Kidney epithelial cell (primary cell): ENCODE results near the gene NLRP3. TPM values are rescaled to one million over a fixed set of nuclear protein-coding genes. Genes with fewer than 3 reads are reported as not detected.

Source experiments
- DNase-seq: peaks from one replicate; pipeline ENCODE4 v3.0.0-alpha.2; 2010; ENCODE audit warnings: low read depth
- H3K27me3 ChIP-seq: 2 replicates; pipeline ENCODE4 v1.6.0; 2011; ENCODE audit warnings: low read length; ENCODE audit not compliant: control insufficient read depth, insufficient read depth
- H3K36me3 ChIP-seq: 2 replicates; pipeline ENCODE4 v1.5.1; 2011; ENCODE audit warnings: low read length; ENCODE audit not compliant: control insufficient read depth, insufficient read depth
- H3K4me3 ChIP-seq: 2 replicates; pipeline ENCODE4 v1.5.1; 2011; ENCODE audit warnings: low read depth, mild to moderate bottlenecking, control low read depth, low read length
- CTCF ChIP-seq: IDR thresholded peaks from 2 replicates; pipeline ENCODE4 v1.5.1; 2011; ENCODE audit warnings: mild to moderate bottlenecking, moderate library complexity, low read length, control low read depth, inconsistent platforms; ENCODE audit not compliant: insufficient read depth, poor library complexity, severe bottlenecking
- total RNA-seq: library from RNA; depleted of rRNA; stranded (reverse); fragments of >200 nt; gene quantifications from 2 replicates; pipeline ENCODE4 v1.2.3, GENCODE V29; 2015

Gene NLRP3
- total RNA-seq, 1 donor from 2014 or later = 1.5 TPM

- Histone ChIP-seq H3K36me3 (no peaks in the 10 kb centered on the region), H3K4me3 (no peak overlapping the region), H3K27me3 (no peaks in the 10 kb centered on the region)
- TF ChIP-seq CTCF = no peak
- no peak for DNase-seq
These were observed 37.5 kb upstream of the NLRP3 start for GRCh38 chr1:247378334-247379073.

- no peak for DNase-seq
These were observed 30.7 kb upstream of the NLRP3 start for GRCh38 chr1:247385283-247385682.

GRCh38 chr1:247386217-247386616 is 29.8 kb upstream of the NLRP3 start:
- TF ChIP-seq CTCF = no peak
- no peak for DNase-seq
- Histone ChIP-seq H3K4me3 (no peak overlapping the region), H3K27me3 (no peaks in the 10 kb centered on the region), H3K36me3 (no peaks in the 10 kb centered on the region)

More at GRCh38 chr1:247385283-247385682, 30.7 kb upstream of the NLRP3 start:
- no peaks in the 10 kb centered on the region for H3K36me3 ChIP-seq
- H3K4me3 ChIP-seq = no peak overlapping the region
- no peak for TF ChIP-seq CTCF
- no peaks in the 10 kb centered on the region for H3K27me3 ChIP-seq

GRCh38 chr1:247386687-247387086 is 29.3 kb upstream of the NLRP3 start:
- no peaks in the 10 kb centered on the region for H3K27me3 ChIP-seq
- no peak overlapping the region for H3K4me3 ChIP-seq
- H3K36me3 ChIP-seq = no peaks in the 10 kb centered on the region
- no peak for TF ChIP-seq CTCF
- DNase-seq = peak; percentile 16

GRCh38 chr1:247387096-247387495 is 28.9 kb upstream of the NLRP3 start:
- no peaks in the 10 kb centered on the region for H3K36me3 ChIP-seq
- no peaks in the 10 kb centered on the region for H3K27me3 ChIP-seq
- no peak for DNase-seq
- no peak for TF ChIP-seq CTCF
- H3K4me3 ChIP-seq = no peak overlapping the region

GRCh38 chr1:247387565-247387964 is 28.4 kb upstream of the NLRP3 start:
- no peak for DNase-seq
- no peak for TF ChIP-seq CTCF
- Histone ChIP-seq H3K36me3 (no peaks in the 10 kb centered on the region), H3K27me3 (no peaks in the 10 kb centered on the region), H3K4me3 (no peak overlapping the region)
